NCI-H2029 (cell line): ENCODE measurements around the gene ARHGAP6.

ENCODE experiments used
- DNase-seq: peaks from one replicate; lab custom pipeline; 2025; lab: John Stamatoyannopoulos, UW

The ARHGAP6 gene

GRCh38 chrX:11424903-11425674 lies 240.6 kb downstream of the ARHGAP6 start:
- no peak for DNase-seq

- DNase-seq = no peak
Measured at GRCh38 chrX:11423949-11424348, 241.8 kb downstream of the ARHGAP6 start.

- no peak for DNase-seq
Measured at GRCh38 chrX:11423362-11423818, 242.3 kb downstream of the ARHGAP6 start.

GRCh38 chrX:11422525-11422857 lies 243.2 kb downstream of the ARHGAP6 start:
- no peak for DNase-seq

GRCh38 chrX:11421805-11422524 lies 243.8 kb downstream of the ARHGAP6 start:
- no peak for DNase-seq

GRCh38 chrX:11420851-11421250 lies 244.9 kb downstream of the ARHGAP6 start:
- DNase-seq = no peak

- no peak for DNase-seq
Measured at GRCh38 chrX:11419102-11419501, 246.6 kb downstream of the ARHGAP6 start.

- DNase-seq = no peak
Measured at GRCh38 chrX:11416600-11416999, 249.1 kb downstream of the ARHGAP6 start.

GRCh38 chrX:11414091-11414490 lies 251.6 kb downstream of the ARHGAP6 start:
- DNase-seq = no peak

GRCh38 chrX:11412715-11413623 lies 252.8 kb downstream of the ARHGAP6 start:
- no peak for DNase-seq

GRCh38 chrX:11409957-11410356 lies 255.8 kb downstream of the ARHGAP6 start:
- DNase-seq = no peak

GRCh38 chrX:11408783-11409182 lies 256.9 kb downstream of the ARHGAP6 start:
- DNase-seq = no peak

- no peak for DNase-seq
Measured at GRCh38 chrX:11408109-11408405, 257.7 kb downstream of the ARHGAP6 start.

GRCh38 chrX:11407331-11408108 lies 258.2 kb downstream of the ARHGAP6 start:
- no peak for DNase-seq

- no peak for DNase-seq
Measured at GRCh38 chrX:11406109-11406765, 259.5 kb downstream of the ARHGAP6 start.

GRCh38 chrX:11403631-11404030 lies 262.1 kb downstream of the ARHGAP6 start:
- no peak for DNase-seq

- no peak for DNase-seq
Measured at GRCh38 chrX:11401966-11402365, 263.8 kb downstream of the ARHGAP6 start.

- DNase-seq = no peak
Measured at GRCh38 chrX:11399489-11400094, 266.1 kb downstream of the ARHGAP6 start.

- DNase-seq = no peak
Measured at GRCh38 chrX:11398785-11399184, 266.9 kb downstream of the ARHGAP6 start.

GRCh38 chrX:11398139-11398538 lies 267.6 kb downstream of the ARHGAP6 start:
- no peak for DNase-seq

GRCh38 chrX:11397680-11398079 lies 268.0 kb downstream of the ARHGAP6 start:
- no peak for DNase-seq
